Upper lobe of right lung (tissue), 1 donor: Measurements from ENCODE around the gene COQ8A. TPM values are rescaled to one million over a fixed set of nuclear protein-coding genes. Genes with fewer than 3 reads are reported as not detected.
A peak's percentile ranks its signal among the peaks of the same experiment; 100 is the strongest.
"Not testable (repeated sequence)": the region's sequence is repeated elsewhere in the genome, so short reads cannot be mapped to it uniquely, and the experiment has no call there.

Experiments
- ATAC-seq: fragments of 200-7000 bp; cut with Tn5 transposase; one replicate; pipeline ENCODE4 v1.9.1; 2020; ENCODE audit warnings: mild to moderate bottlenecking, moderate library complexity
- DNase-seq: peaks from one replicate; pipeline ENCODE4 v3.0.0-alpha.2; 2020
- H3K27ac ChIP-seq: fragments of 200-600 bp; one replicate; pipeline ENCODE4 v1.8.0; 2022
- H3K27me3 ChIP-seq: fragments of 200-600 bp; one replicate; pipeline ENCODE4 v1.8.0; 2022; ENCODE audit warnings: mild to moderate bottlenecking
- H3K36me3 ChIP-seq: fragments of 200-600 bp; one replicate; pipeline ENCODE4 v1.8.0; 2022
- H3K4me1 ChIP-seq: fragments of 200-600 bp; one replicate; pipeline ENCODE4 v1.8.0; 2022
- H3K4me3 ChIP-seq: fragments of 200-600 bp; one replicate; pipeline ENCODE4 v1.8.0; 2022; ENCODE audit warnings: mild to moderate bottlenecking
- H3K9me3 ChIP-seq: fragments of 200-600 bp; one replicate; pipeline ENCODE4 v1.8.0; 2022
- CTCF ChIP-seq: fragments of 200-600 bp; IDR thresholded peaks from one replicate; pipeline ENCODE4 v1.8.0; 2022; ENCODE audit warnings: antibody characterized with exemption
- intact Hi-C: fragments of 100-400 bp; cut with DNase I; formaldehyde crosslinking; loops from one replicate; pipeline ENCODE4 v1.11.0; 2022
- total RNA-seq: library from RNA; stranded (reverse); fragmentation: NEBNext Ultra II Directional; extraction: Animal tissue kit (Norgen Biotek cat#: 25700); gene quantifications from one replicate; pipeline ENCODE4 v1.2.1, GENCODE V29; 2021
- donor health status: DM: no; HTN: yes; CAD: no; lungs with severe emphysema.

COQ8A gene
- total RNA-seq, 1 donor from 2014 or later, result 30.6 TPM

GRCh38 chr1:226921504-226921903 is 18.6 kb upstream of the COQ8A start:
- no peaks in the 10 kb centered on the region for H3K9me3 ChIP-seq
- no peaks in the 10 kb centered on the region for H3K4me1 ChIP-seq
- no peak overlapping the region for H3K27ac ChIP-seq
- intact Hi-C loops, result no loop called here
- DNase-seq (no peak), ATAC-seq (no peak)
- H3K4me3 ChIP-seq, result no peak overlapping the region
- no peaks in the 10 kb centered on the region for H3K27me3 ChIP-seq
- no peak for TF ChIP-seq CTCF
- no peaks in the 10 kb centered on the region for H3K36me3 ChIP-seq

GRCh38 chr1:226929260-226930111 is 10.6 kb upstream of the COQ8A start:
- ATAC-seq, H3K27ac ChIP-seq, intact Hi-C loops, DNase-seq, H3K9me3 ChIP-seq, H3K27me3 ChIP-seq, H3K36me3 ChIP-seq, H3K4me1 ChIP-seq, H3K4me3 ChIP-seq: not testable (repeated sequence)

GRCh38 chr1:226934483-226935237 is 5.4 kb upstream of the COQ8A start:
- TF ChIP-seq CTCF, result no peak
- ATAC-seq (no peak), DNase-seq (no peak)
- H3K9me3 ChIP-seq, result peaks cover 11% of the 10 kb centered on the region
- intact Hi-C loops, result no loop called here
- H3K4me3 ChIP-seq, result no peak overlapping the region
- H3K27ac ChIP-seq, result no peak overlapping the region
- no peaks in the 10 kb centered on the region for H3K27me3 ChIP-seq
- peaks cover 7% of the 10 kb centered on the region for H3K4me1 ChIP-seq
- H3K36me3 ChIP-seq, result no peaks in the 10 kb centered on the region

- no peaks in the 10 kb centered on the region for H3K27me3 ChIP-seq
- H3K4me1 ChIP-seq, result peaks cover 29% of the 10 kb centered on the region
- ATAC-seq (no peak), DNase-seq (no peak)
- H3K27ac ChIP-seq, result peak overlapping the region; percentile 99
- H3K36me3 ChIP-seq, result no peaks in the 10 kb centered on the region
- H3K9me3 ChIP-seq, result peaks cover 11% of the 10 kb centered on the region
- TF ChIP-seq CTCF, result no peak
- intact Hi-C loops, result no loop called here
- H3K4me3 ChIP-seq, result no peak overlapping the region
Measured at GRCh38 chr1:226937940-226938725, 2.0 kb upstream of the COQ8A start.

- peak overlapping the region; percentile 99 for H3K27ac ChIP-seq
- no peak for TF ChIP-seq CTCF
Measured at GRCh38 chr1:226938903-226939437, 1.1 kb upstream of the COQ8A start.

More at GRCh38 chr1:226938903-226939437, 1.1 kb upstream of the COQ8A start:
- DNase-seq (no peak), ATAC-seq (no peak)
- H3K9me3 ChIP-seq, result peaks cover 11% of the 10 kb centered on the region
- H3K4me3 ChIP-seq, result peak overlapping the region; percentile 83
- H3K27me3 ChIP-seq, result no peaks in the 10 kb centered on the region
- intact Hi-C loops, result no loop called here
- no peaks in the 10 kb centered on the region for H3K36me3 ChIP-seq
- H3K4me1 ChIP-seq, result peaks cover 31% of the 10 kb centered on the region
